ENCODE measurements around the gene HS3ST5.

HS3ST5 gene

GRCh38 chr6:114292431-114292830, 50.4 kb downstream of the HS3ST5 start:
- no peak for DNase-seq (ENCODE audit: low spot score)
- in situ Hi-C loops (cut with MboI; ENCODE audit: low pct_unique_long_range_greater_than_20kb, low sequenced_read_pairs, unreplicated experiment), result no loop called here
- no peak for TF ChIP-seq CTCF (IDR thresholded peaks at IDR 0.05; ENCODE audit: extremely low read depth, insufficient read depth, missing control alignments)

GRCh38 chr6:114291428-114291827, 51.4 kb downstream of the HS3ST5 start:
- in situ Hi-C loops (cut with MboI; ENCODE audit: low pct_unique_long_range_greater_than_20kb, low sequenced_read_pairs, unreplicated experiment), result no loop called here
- no peak for DNase-seq (ENCODE audit: low spot score)
- no peak for TF ChIP-seq CTCF (IDR thresholded peaks at IDR 0.05; ENCODE audit: extremely low read depth, insufficient read depth, missing control alignments)

GRCh38 chr6:114290864-114291263, 52.0 kb downstream of the HS3ST5 start:
- no peak for TF ChIP-seq CTCF (IDR thresholded peaks at IDR 0.05; ENCODE audit: extremely low read depth, insufficient read depth, missing control alignments)
- DNase-seq (ENCODE audit: low spot score), result no peak
- in situ Hi-C loops (cut with MboI; ENCODE audit: low pct_unique_long_range_greater_than_20kb, low sequenced_read_pairs, unreplicated experiment), result no loop called here

GRCh38 chr6:114288701-114289495, 53.9 kb downstream of the HS3ST5 start:
- in situ Hi-C loops (cut with MboI; ENCODE audit: low pct_unique_long_range_greater_than_20kb, low sequenced_read_pairs, unreplicated experiment), result no loop called here
- DNase-seq (ENCODE audit: low spot score), result no peak
- no peak for TF ChIP-seq CTCF (IDR thresholded peaks at IDR 0.05; ENCODE audit: extremely low read depth, insufficient read depth, missing control alignments)

GRCh38 chr6:114287461-114287860, 55.4 kb downstream of the HS3ST5 start:
- in situ Hi-C loops (cut with MboI; ENCODE audit: low pct_unique_long_range_greater_than_20kb, low sequenced_read_pairs, unreplicated experiment), result no loop called here
- DNase-seq (ENCODE audit: low spot score), result no peak
- no peak for TF ChIP-seq CTCF (IDR thresholded peaks at IDR 0.05; ENCODE audit: extremely low read depth, insufficient read depth, missing control alignments)

- TF ChIP-seq CTCF (IDR thresholded peaks at IDR 0.05; ENCODE audit: extremely low read depth, insufficient read depth, missing control alignments), result no peak
- no peak for DNase-seq (ENCODE audit: low spot score)
- in situ Hi-C loops (cut with MboI; ENCODE audit: low pct_unique_long_range_greater_than_20kb, low sequenced_read_pairs, unreplicated experiment), result no loop called here
Measured at GRCh38 chr6:114286211-114286610, 56.6 kb downstream of the HS3ST5 start.
